ENCODE results near the gene GPR180.

GRCh38 chr13:94601446-94602431 is at the start of gene GPR180:
- TF ChIP-seq ZNF354B (CRISPR knock-in tag; IDR thresholded peaks at IDR 0.05) (no peak), NFRKB (IDR thresholded peaks at IDR 0.05) (no peak), FIP1L1 (IDR thresholded peaks at IDR 0.05; ENCODE audit: borderline replicate concordance, insufficient read depth, low read depth, low read length) (no peak), TRIM24 (CRISPR knock-in tag; IDR thresholded peaks at IDR 0.05) (no peak), FOXA1 (IDR thresholded peaks at IDR 0.05) (no peak), FOXA1 (CRISPR knock-in tag; IDR thresholded peaks at IDR 0.05) (no peak), KLF15 (CRISPR knock-in tag; IDR thresholded peaks at IDR 0.05; ENCODE audit: borderline replicate concordance) (no peak), JUND (CRISPR knock-in tag; IDR thresholded peaks at IDR 0.05) (no peak), ZKSCAN5 (CRISPR knock-in tag; IDR thresholded peaks at IDR 0.05) (no peak)
- TF ChIP-seq, protein P1, sequence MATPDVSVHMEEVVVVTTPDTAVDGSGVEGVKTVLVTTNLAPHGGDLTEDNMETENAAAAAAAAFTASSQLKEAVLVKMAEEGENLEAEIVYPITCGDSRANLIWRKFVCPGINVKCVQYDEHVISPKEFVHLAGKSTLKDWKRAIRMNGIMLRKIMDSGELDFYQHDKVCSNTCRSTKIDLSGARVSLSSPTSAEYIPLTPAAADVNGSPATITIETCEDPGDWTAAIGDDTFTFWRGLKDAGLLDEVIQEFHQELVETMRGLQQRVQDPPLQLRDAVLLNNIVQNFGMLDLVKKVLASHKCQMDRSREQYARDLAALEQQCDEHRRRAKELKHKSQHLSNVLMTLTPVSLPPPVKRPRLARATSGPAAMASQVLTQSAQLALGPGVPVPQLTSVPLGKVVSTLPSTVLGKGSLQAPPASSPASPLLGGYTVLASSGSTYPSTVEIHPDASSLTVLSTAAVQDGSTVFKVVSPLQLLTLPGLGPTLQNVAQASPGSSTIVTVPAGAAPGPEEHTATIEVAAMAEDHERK (CRISPR knock-in tag; IDR thresholded peaks at IDR 0.05; ENCODE audit: low read depth), result no peak
- TF ChIP-seq, protein P2, sequence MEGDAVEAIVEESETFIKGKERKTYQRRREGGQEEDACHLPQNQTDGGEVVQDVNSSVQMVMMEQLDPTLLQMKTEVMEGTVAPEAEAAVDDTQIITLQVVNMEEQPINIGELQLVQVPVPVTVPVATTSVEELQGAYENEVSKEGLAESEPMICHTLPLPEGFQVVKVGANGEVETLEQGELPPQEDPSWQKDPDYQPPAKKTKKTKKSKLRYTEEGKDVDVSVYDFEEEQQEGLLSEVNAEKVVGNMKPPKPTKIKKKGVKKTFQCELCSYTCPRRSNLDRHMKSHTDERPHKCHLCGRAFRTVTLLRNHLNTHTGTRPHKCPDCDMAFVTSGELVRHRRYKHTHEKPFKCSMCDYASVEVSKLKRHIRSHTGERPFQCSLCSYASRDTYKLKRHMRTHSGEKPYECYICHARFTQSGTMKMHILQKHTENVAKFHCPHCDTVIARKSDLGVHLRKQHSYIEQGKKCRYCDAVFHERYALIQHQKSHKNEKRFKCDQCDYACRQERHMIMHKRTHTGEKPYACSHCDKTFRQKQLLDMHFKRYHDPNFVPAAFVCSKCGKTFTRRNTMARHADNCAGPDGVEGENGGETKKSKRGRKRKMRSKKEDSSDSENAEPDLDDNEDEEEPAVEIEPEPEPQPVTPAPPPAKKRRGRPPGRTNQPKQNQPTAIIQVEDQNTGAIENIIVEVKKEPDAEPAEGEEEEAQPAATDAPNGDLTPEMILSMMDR (CRISPR knock-in tag; IDR thresholded peaks at IDR 0.05), result no peak
- TF ChIP-seq, protein P3, sequence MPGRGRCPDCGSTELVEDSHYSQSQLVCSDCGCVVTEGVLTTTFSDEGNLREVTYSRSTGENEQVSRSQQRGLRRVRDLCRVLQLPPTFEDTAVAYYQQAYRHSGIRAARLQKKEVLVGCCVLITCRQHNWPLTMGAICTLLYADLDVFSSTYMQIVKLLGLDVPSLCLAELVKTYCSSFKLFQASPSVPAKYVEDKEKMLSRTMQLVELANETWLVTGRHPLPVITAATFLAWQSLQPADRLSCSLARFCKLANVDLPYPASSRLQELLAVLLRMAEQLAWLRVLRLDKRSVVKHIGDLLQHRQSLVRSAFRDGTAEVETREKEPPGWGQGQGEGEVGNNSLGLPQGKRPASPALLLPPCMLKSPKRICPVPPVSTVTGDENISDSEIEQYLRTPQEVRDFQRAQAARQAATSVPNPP (CRISPR knock-in tag; IDR thresholded peaks at IDR 0.05), result no peak
